ES-I3 (cell line): Measurements from ENCODE around the gene MACIR.
A peak's percentile ranks its signal among the peaks of the same experiment; 100 is the strongest.

Experiments
- H3K36me3 ChIP-seq: 2 replicates; pipeline ENCODE4 v1.6.1; 2013; ENCODE audit warnings: mild to moderate bottlenecking, low read length, control low read depth, moderate library complexity; ENCODE audit not compliant: insufficient read depth
- H3K4me1 ChIP-seq: 2 replicates; pipeline ENCODE4 v1.6.1; 2013; ENCODE audit warnings: mild to moderate bottlenecking, control low read depth, low read length; ENCODE audit not compliant: insufficient read depth
- H3K9ac ChIP-seq: 2 replicates; pipeline ENCODE4 v1.6.1; 2013; ENCODE audit warnings: low read depth, mild to moderate bottlenecking, low read length, moderate library complexity
- H3K9me3 ChIP-seq: 2 replicates; pipeline ENCODE4 v1.6.1; 2013; ENCODE audit warnings: mild to moderate bottlenecking, low read length, moderate library complexity; ENCODE audit not compliant: control insufficient read depth, insufficient read depth

MACIR gene

GRCh38 chr5:103228588-103228987, 30.0 kb upstream of the MACIR start:
- Histone ChIP-seq H3K4me1 (no peaks in the 10 kb centered on the region), H3K36me3 (no peaks in the 10 kb centered on the region), H3K9ac (no peak overlapping the region), H3K9me3 (no peaks in the 10 kb centered on the region)

GRCh38 chr5:103232393-103232999, 26.1 kb upstream of the MACIR start:
- Histone ChIP-seq H3K4me1 (no peaks in the 10 kb centered on the region), H3K9me3 (no peaks in the 10 kb centered on the region), H3K9ac (no peak overlapping the region), H3K36me3 (no peaks in the 10 kb centered on the region)

- Histone ChIP-seq H3K36me3 (no peaks in the 10 kb centered on the region), H3K9me3 (no peaks in the 10 kb centered on the region), H3K4me1 (no peaks in the 10 kb centered on the region), H3K9ac (no peak overlapping the region)
Observed at GRCh38 chr5:103234239-103234975, 24.2 kb upstream of the MACIR start.

- H3K9me3 ChIP-seq: no peaks in the 10 kb centered on the region; the same call in 1 of the 2 replicates
- H3K9ac ChIP-seq: no peak overlapping the region
- no peaks in the 10 kb centered on the region for H3K36me3 ChIP-seq
- no peaks in the 10 kb centered on the region for H3K4me1 ChIP-seq
Observed at GRCh38 chr5:103235891-103236290, 22.7 kb upstream of the MACIR start.

- Histone ChIP-seq H3K36me3 (no peaks in the 10 kb centered on the region), H3K9me3 (no peaks in the 10 kb centered on the region; the same call in 1 of the 2 replicates), H3K4me1 (no peaks in the 10 kb centered on the region), H3K9ac (no peak overlapping the region)
Observed at GRCh38 chr5:103237778-103238177, 20.8 kb upstream of the MACIR start.

GRCh38 chr5:103243665-103244064, 14.9 kb upstream of the MACIR start:
- Histone ChIP-seq H3K9ac (no peak overlapping the region), H3K9me3 (no peaks in the 10 kb centered on the region; the same call in 1 of the 2 replicates), H3K36me3 (no peaks in the 10 kb centered on the region), H3K4me1 (no peaks in the 10 kb centered on the region)

- H3K9ac ChIP-seq: no peak overlapping the region
- no peaks in the 10 kb centered on the region for H3K36me3 ChIP-seq
- no peaks in the 10 kb centered on the region; the same call in 1 of the 2 replicates for H3K9me3 ChIP-seq
- H3K4me1 ChIP-seq: no peaks in the 10 kb centered on the region
Observed at GRCh38 chr5:103244398-103244797, 14.2 kb upstream of the MACIR start.

- Histone ChIP-seq H3K36me3 (no peaks in the 10 kb centered on the region), H3K4me1 (no peaks in the 10 kb centered on the region)
Observed at GRCh38 chr5:103245761-103246160, 12.8 kb upstream of the MACIR start.

GRCh38 chr5:103247118-103247517, 11.4 kb upstream of the MACIR start:
- Histone ChIP-seq H3K9me3 (no peaks in the 10 kb centered on the region), H3K9ac (no peak overlapping the region), H3K36me3 (no peaks in the 10 kb centered on the region), H3K4me1 (no peaks in the 10 kb centered on the region)

More at GRCh38 chr5:103245761-103246160, 12.8 kb upstream of the MACIR start:
- Histone ChIP-seq H3K9ac (no peak overlapping the region), H3K9me3 (no peaks in the 10 kb centered on the region)

GRCh38 chr5:103249068-103249467, 9.5 kb upstream of the MACIR start:
- no peaks in the 10 kb centered on the region for H3K4me1 ChIP-seq
- no peak overlapping the region for H3K9ac ChIP-seq
- H3K9me3 ChIP-seq: no peaks in the 10 kb centered on the region
- H3K36me3 ChIP-seq: no peaks in the 10 kb centered on the region

- Histone ChIP-seq H3K4me1 (no peaks in the 10 kb centered on the region), H3K9me3 (no peaks in the 10 kb centered on the region), H3K36me3 (no peaks in the 10 kb centered on the region), H3K9ac (no peak overlapping the region)
Observed at GRCh38 chr5:103254921-103255320, 3.6 kb upstream of the MACIR start.

GRCh38 chr5:103255691-103256090, 2.9 kb upstream of the MACIR start:
- Histone ChIP-seq H3K4me1 (no peaks in the 10 kb centered on the region), H3K9ac (no peak overlapping the region), H3K36me3 (no peaks in the 10 kb centered on the region), H3K9me3 (no peaks in the 10 kb centered on the region)

GRCh38 chr5:103256178-103256577, 2.4 kb upstream of the MACIR start:
- Histone ChIP-seq H3K36me3 (no peaks in the 10 kb centered on the region), H3K9ac (no peak overlapping the region), H3K9me3 (no peaks in the 10 kb centered on the region), H3K4me1 (no peaks in the 10 kb centered on the region)

GRCh38 chr5:103258957-103259704, 568 bp downstream of the MACIR start:
- H3K9me3 ChIP-seq: no peaks in the 10 kb centered on the region
- no peaks in the 10 kb centered on the region for H3K36me3 ChIP-seq
- peak overlapping the region; percentile 76 for H3K9ac ChIP-seq
- H3K4me1 ChIP-seq: peaks cover 6% of the 10 kb centered on the region
